Natural killer cell (primary cell): ENCODE results near the gene CYP26A1. TPM values are rescaled to one million over a fixed set of nuclear protein-coding genes. Genes with fewer than 3 reads are reported as not detected.

Source experiments
- ATAC-seq, 3 donors: fragments of 150-1000 bp in 2 of 3; fragments of 200-7000 bp in 1 of 3; cut with Tn5 transposase; 1 replicate in 1 of 3; 2 replicates in 2 of 3; pipeline ENCODE4 v1.10.0; 2021; ENCODE audit warnings: mild to moderate bottlenecking in 2 of 3, moderate library complexity in 2 of 3
- DNase-seq, 2 donors: peaks; one replicate each; pipeline versions ENCODE4 v3.0.0 to v3.0.0-alpha.2; 2013 to 2021; ENCODE audit warnings: mixed read lengths in 1 of 2
- H3K27ac ChIP-seq: one replicate; pipeline ENCODE4 v1.5.1; 2013; ENCODE audit warnings: mild to moderate bottlenecking, low read length
- H3K27me3 ChIP-seq: one replicate; pipeline ENCODE4 v1.6.1; 2013; ENCODE audit warnings: low read length; ENCODE audit not compliant: control insufficient read depth, insufficient read depth
- H3K36me3 ChIP-seq: one replicate; pipeline ENCODE4 v1.6.1; 2013; ENCODE audit warnings: low read length; ENCODE audit not compliant: control insufficient read depth, insufficient read depth
- H3K4me1 ChIP-seq: one replicate; pipeline ENCODE4 v1.6.1; 2013; ENCODE audit warnings: low read length; ENCODE audit not compliant: control insufficient read depth, insufficient read depth
- H3K4me3 ChIP-seq: one replicate; pipeline ENCODE4 v1.5.1; 2013; ENCODE audit warnings: low read length
- H3K9me3 ChIP-seq: one replicate; pipeline ENCODE4 v1.6.1; 2013; ENCODE audit warnings: low read length; ENCODE audit not compliant: control insufficient read depth, insufficient read depth
- H3K27ac Mint-ChIP-seq, 2 donors: one replicate each; pipeline ENCODE4 v1.8.0; 2022; ENCODE audit warnings: mild to moderate bottlenecking in 2 of 2, mixed read lengths in 2 of 2, moderate library complexity in 1 of 2
- H3K27me3 Mint-ChIP-seq, 2 donors: one replicate each; pipeline ENCODE4 v1.8.0; 2022; ENCODE audit warnings: low read depth in 2 of 2, mixed read lengths in 2 of 2
- H3K36me3 Mint-ChIP-seq: one replicate; pipeline ENCODE4 v1.8.0; 2022; ENCODE audit warnings: mixed read lengths
- H3K4me1 Mint-ChIP-seq, 2 donors: one replicate each; pipeline ENCODE4 v1.8.0; 2022; ENCODE audit warnings: mixed read lengths in 2 of 2
- H3K4me3 Mint-ChIP-seq: one replicate; pipeline ENCODE4 v1.8.0; 2022; ENCODE audit warnings: mild to moderate bottlenecking, moderate library complexity, mixed read lengths
- H3K9me3 Mint-ChIP-seq, 2 donors: one replicate each; pipeline ENCODE4 v1.8.0; 2022; ENCODE audit warnings: mixed read lengths in 2 of 2
- WGBS: methylation state at CpG from one replicate; pipeline ENCODE4 v1.1.7; 2013; ENCODE audit warnings: missing lambda C conversion rate; ENCODE audit not compliant: insufficient coverage; 5-methylcytosine and 5-hydroxymethylcytosine counted together
- intact Hi-C: fragments of 100-400 bp; cut with micrococcal nuclease; formaldehyde crosslinking; loops from one replicate; pipeline ENCODE4 v1.14.2; 2022
- total RNA-seq, 4 donors: library from RNA; stranded (reverse); fragments of 120-200 nt in 1 of 4; gene quantifications; one replicate each; pipeline versions ENCODE4 v1.2.3 to v1.2.4, GENCODE V29; 2013 to 2022
- TF ChIP-seq, protein P1 (sequence below): fragments of 200-600 bp; IDR thresholded peaks from one replicate; pipeline ENCODE4 v1.8.0; 2022; ENCODE audit warnings: antibody characterized with exemption

CYP26A1 gene
- total RNA-seq, 3 donors from 2014 or later (not counting 1 experiment from before 2014, with no cell fraction given), result not detected

DNA sequence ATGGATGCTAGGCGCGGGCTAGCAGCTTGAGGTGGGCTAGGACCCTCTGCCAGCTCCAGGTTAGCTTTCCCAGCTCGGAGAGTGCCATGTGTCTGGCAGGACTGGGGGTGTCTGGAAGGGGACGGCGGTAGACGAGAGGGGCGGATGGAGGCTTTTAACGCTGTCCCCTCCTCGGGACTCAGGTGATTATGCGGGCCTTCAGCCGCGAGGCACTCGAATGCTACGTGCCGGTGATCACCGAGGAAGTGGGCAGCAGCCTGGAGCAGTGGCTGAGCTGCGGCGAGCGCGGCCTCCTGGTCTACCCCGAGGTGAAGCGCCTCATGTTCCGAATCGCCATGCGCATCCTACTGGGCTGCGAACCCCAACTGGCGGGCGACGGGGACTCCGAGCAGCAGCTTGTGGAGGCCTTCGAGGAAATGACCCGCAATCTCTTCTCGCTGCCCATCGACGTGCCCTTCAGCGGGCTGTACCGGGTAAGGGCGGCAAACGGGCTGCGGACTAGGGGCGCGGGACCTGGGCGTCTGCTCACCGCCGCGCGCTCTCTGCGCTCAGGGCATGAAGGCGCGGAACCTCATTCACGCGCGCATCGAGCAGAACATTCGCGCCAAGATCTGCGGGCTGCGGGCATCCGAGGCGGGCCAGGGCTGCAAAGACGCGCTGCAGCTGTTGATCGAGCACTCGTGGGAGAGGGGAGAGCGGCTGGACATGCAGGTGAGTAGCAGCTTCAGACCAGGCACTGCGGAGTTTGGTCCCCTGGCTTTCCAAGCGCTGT, 1.1 kb downstream of the CYP26A1 start:
- peaks cover 33 to 61% of the 10 kb centered on the region in 2 donors for H3K27me3 Mint-ChIP-seq
- H3K36me3 Mint-ChIP-seq, result no peaks in the 10 kb centered on the region
- H3K4me1 Mint-ChIP-seq, result peaks cover 4 to 8% of the 10 kb centered on the region in 2 donors
- Histone ChIP-seq H3K9me3 (no peaks in the 10 kb centered on the region), H3K4me3 (no peak overlapping the region), H3K27ac (no peak overlapping the region), H3K36me3 (no peaks in the 10 kb centered on the region), H3K4me1 (peaks cover 34% of the 10 kb centered on the region), H3K27me3 (peaks cover 32% of the 10 kb centered on the region)
- 3% methylated on average over 67 of the region's 67 CpGs for WGBS
- ATAC-seq (no peak), DNase-seq (peak in 1 of 2 donors; percentile 14)
- H3K9me3 Mint-ChIP-seq, result no peaks in the 10 kb centered on the region
- H3K27ac Mint-ChIP-seq, result no peak overlapping the region
- intact Hi-C loops, result no loop called here
- TF ChIP-seq, protein P1, sequence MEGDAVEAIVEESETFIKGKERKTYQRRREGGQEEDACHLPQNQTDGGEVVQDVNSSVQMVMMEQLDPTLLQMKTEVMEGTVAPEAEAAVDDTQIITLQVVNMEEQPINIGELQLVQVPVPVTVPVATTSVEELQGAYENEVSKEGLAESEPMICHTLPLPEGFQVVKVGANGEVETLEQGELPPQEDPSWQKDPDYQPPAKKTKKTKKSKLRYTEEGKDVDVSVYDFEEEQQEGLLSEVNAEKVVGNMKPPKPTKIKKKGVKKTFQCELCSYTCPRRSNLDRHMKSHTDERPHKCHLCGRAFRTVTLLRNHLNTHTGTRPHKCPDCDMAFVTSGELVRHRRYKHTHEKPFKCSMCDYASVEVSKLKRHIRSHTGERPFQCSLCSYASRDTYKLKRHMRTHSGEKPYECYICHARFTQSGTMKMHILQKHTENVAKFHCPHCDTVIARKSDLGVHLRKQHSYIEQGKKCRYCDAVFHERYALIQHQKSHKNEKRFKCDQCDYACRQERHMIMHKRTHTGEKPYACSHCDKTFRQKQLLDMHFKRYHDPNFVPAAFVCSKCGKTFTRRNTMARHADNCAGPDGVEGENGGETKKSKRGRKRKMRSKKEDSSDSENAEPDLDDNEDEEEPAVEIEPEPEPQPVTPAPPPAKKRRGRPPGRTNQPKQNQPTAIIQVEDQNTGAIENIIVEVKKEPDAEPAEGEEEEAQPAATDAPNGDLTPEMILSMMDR, result no peak
- H3K4me3 Mint-ChIP-seq, result peak overlapping the region; percentile 37

DNA sequence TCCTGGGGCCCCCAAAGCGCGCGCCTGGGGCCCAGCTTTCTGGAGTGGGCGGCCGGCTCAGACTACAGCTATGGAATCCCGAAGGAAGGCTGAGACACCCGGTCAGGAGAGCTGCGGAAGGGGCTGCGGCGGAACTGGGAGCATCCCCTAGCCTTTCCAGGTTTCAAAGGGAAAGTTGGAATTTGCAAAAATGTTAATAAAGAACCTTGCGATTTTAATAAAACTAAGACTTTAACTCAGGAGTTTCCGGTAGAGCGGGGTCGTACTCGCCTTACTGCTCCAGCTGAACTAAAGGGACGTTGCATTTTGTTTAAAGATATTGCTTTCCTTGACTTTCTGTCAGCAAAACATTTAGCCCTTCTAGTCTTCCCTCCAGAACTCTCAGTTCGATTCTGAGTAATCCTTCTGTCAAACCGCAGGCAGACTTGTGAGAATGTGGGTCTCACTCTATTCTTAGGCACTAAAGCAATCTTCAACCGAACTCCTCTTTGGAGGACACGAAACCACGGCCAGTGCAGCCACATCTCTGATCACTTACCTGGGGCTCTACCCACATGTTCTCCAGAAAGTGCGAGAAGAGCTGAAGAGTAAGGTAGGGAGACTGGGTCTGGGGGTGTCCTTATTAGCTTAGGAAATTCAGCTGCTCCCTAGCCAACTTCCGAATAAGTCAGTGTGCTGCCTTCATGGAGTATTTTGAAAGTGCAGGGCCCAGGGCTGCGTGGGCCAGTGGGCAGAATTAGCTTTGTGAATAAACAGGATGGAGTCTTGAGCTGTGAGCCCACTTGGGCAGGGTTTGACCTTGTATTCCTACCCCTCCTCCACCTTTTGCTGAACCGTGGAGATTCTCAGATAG, 1.9 kb downstream of the CYP26A1 start:
- DNase-seq (no peak), ATAC-seq (no peak)
- WGBS, result 20% methylated on average over 24 of the region's 25 CpGs
- H3K9me3 Mint-ChIP-seq, result no peaks in the 10 kb centered on the region
- Histone ChIP-seq H3K36me3 (no peaks in the 10 kb centered on the region), H3K27ac (no peak overlapping the region), H3K4me1 (peaks cover 37% of the 10 kb centered on the region), H3K4me3 (no peak overlapping the region), H3K9me3 (no peaks in the 10 kb centered on the region), H3K27me3 (peaks cover 30% of the 10 kb centered on the region)
- TF ChIP-seq, protein P1, result no peak
- H3K4me1 Mint-ChIP-seq, result peaks cover 9 to 12% of the 10 kb centered on the region in 2 donors
- no peak overlapping the region for H3K4me3 Mint-ChIP-seq
- H3K36me3 Mint-ChIP-seq, result no peaks in the 10 kb centered on the region
- no peak overlapping the region for H3K27ac Mint-ChIP-seq
- peaks cover 35 to 61% of the 10 kb centered on the region in 2 donors for H3K27me3 Mint-ChIP-seq
- intact Hi-C loops, result no loop called here

DNA sequence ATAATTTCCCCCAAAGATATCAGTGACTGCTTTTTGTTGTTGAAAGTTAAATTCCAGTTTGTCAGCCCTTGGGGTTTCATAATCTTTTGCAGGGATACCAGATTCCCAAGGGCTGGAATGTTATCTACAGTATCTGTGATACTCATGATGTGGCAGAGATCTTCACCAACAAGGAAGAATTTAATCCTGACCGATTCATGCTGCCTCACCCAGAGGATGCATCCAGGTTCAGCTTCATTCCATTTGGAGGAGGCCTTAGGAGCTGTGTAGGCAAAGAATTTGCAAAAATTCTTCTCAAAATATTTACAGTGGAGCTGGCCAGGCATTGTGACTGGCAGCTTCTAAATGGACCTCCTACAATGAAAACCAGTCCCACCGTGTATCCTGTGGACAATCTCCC, 3.2 kb downstream of the CYP26A1 start:
- Mint-ChIP-seq H3K4me1 (peaks cover 9 to 12% of the 10 kb centered on the region in 2 donors), H3K9me3 (no peaks in the 10 kb centered on the region), H3K27ac (no peak overlapping the region), H3K36me3 (no peaks in the 10 kb centered on the region), H3K4me3 (no peak overlapping the region), H3K27me3 (peaks cover 28 to 65% of the 10 kb centered on the region in 2 donors)
- DNase-seq (no peak), ATAC-seq (no peak)
- Histone ChIP-seq H3K4me1 (peaks cover 30% of the 10 kb centered on the region), H3K9me3 (no peaks in the 10 kb centered on the region), H3K4me3 (no peak overlapping the region), H3K27ac (no peak overlapping the region), H3K27me3 (peaks cover 21% of the 10 kb centered on the region), H3K36me3 (no peaks in the 10 kb centered on the region)
- intact Hi-C loops, result no loop called here
- TF ChIP-seq, protein P1, result no peak
- WGBS, result 86% methylated on average over 2 of the region's 2 CpGs
